ENCODE data around the gene CRIP2.

The CRIP2 gene

DNA sequence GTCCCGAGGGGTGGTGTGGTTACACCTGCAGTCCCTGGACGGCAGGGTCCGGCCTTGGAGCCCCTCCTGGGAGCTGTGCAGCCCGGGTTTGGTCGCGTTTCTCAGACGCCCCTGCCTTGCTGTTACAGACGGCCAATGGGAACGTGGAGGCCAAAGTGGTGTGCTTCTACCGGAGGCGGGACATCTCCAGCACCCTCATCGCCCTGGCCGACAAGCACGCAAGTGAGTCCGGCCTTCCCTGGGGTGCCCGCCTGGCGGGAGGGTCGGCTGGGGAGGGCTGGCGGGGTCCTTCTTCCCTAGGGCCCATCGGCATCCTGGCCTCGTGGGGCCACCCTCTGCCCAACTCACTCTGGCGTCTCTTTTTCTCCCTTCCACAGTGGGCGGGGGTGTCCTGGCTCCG is 29.3 kb upstream of the CRIP2 start:
- no peak for DNase-seq

GRCh38 chr14:105445901-105446845 is 28.4 kb upstream of the CRIP2 start:
- no peak for DNase-seq

DNA sequence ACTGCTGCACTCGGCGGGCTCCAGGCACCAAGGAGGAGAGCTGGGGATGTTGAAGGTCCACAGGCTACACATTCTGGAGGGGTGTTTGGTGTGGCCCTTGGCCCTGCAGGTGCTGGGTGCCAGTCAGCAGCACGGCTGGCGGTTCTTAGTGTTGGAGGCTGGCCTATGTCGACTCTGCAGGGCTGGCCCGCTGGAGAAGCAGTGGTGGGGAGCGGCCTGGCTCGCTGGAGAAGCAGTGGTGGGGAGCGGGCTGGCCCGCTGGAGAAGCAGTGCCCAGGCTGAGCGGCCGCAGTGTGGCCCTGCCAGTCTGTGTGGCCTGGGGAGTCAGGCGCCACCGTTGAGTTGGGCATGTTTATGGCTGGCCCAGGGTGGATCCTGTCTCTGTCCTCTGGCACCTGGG is 27.6 kb upstream of the CRIP2 start:
- no peak for DNase-seq

DNA sequence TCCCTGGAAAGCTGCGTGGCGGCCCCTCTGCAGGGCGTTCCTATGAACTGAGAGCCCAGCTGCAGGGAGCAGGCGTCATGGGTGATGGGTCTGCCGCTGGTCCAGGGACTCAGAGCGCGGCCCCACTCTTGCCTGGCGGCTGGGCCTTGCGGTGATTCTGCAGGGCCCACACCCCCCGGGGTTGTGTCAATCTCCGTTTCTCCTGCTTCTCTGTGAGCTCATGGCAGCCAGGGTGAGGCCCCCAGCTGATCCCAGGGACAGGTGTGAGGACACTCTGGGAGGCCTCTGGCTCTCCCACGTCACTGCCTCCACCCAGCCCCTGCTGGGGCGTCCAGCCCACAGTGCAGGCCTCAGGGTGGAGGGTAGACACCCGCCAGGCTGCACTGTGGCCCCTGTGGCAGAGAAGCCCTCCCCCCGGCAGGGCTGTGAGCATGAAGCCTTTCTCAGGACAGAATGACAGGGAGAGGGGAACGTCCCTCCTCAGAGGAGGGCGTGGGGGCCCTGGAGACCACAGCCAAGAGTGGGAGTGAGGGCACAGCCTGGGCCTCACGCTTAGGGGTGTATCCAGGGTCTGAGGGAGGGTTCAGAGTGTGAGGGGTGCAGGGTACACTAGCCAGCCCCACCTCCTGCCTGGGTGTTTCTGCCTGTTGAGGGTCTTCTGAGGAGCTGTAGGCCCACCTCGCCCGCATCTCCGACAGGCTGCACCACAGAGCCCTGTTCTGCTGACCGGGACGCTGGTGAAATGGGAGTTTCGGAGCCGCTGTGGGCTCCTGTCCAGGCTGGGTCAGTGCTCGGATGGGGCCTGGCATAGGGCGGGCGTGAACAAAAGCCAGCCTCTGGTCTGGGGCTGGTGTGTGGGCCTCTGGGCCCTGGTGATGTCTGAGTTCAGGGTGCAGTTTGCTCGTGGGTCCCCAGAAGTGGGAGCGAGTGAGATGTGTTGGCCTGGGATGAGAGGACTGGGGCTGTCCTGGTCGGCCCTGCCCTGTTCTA is 26.7 kb upstream of the CRIP2 start:
- DNase-seq, result no peak

GRCh38 chr14:105448706-105449111 is 25.9 kb upstream of the CRIP2 start:
- DNase-seq, result peak; percentile 61

- no peak for DNase-seq
These were observed 25.1 kb upstream of the CRIP2 start for GRCh38 chr14:105449276-105450122.

GRCh38 chr14:105450123-105450505 is 24.5 kb upstream of the CRIP2 start:
- DNase-seq, result no peak

DNA sequence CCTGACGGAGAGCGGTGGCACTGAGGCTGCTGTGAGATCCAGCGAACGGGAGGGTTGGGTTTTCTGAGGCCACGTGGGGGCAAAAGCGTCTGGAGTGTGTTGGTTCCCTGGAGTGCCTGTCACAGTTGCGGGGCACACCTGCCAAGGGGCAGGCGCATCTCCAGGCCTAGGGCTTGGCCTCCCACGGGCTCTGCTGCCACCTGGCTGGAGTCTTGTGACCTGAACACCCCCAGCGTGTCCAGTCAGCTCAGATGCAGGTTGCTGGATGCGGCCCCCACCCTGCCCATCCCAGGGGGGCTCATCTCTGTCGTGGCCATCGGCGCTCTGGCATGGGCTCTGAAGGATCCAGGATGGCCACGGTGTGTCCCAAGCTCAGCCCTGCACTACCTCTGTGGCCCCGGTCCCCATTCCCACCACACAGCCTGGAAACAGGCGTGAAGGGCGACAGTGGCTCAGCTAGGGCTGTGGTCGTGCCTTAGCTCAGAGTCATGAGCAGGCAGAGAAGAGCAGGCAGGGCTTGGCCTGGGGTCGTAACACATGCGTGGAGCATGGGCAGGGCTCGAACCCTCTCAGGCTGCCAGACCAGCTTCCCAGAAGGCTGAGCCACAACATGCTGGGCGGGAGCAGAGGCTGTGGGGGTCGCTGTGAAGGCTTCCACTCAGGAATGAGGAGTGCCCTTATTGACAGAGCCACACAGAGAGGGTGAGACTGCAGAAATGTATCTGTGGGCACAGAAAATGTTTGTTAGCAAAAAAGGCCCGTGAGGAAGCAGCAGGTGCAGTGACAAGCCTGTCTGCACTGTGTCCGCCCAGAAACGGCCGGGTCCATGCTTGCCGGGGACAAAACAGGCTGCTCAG is 23.5 kb upstream of the CRIP2 start:
- DNase-seq, result no peak

GRCh38 chr14:105452963-105453362 is 21.7 kb upstream of the CRIP2 start:
- no peak for DNase-seq

DNA sequence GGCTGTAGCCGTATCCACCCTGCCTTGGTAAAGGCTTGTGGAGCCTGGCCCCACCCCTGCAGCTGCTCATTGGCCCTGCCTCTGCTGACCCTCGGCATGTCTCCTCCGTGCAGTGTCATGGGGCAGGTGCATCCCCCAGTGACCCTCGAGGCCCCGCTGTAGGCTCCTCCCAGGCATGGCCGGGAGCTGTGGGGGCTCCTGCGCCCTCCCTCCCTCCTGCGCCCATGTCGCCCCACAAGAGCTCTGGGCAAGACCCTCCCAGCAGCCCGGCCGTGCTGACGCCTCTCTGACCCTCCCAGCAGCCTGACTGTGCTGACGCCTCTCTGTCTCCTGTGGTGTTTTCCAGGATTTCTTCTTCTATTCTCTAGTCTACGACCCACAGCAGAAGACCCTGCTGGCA is 20.8 kb upstream of the CRIP2 start:
- DNase-seq, result no peak

DNA sequence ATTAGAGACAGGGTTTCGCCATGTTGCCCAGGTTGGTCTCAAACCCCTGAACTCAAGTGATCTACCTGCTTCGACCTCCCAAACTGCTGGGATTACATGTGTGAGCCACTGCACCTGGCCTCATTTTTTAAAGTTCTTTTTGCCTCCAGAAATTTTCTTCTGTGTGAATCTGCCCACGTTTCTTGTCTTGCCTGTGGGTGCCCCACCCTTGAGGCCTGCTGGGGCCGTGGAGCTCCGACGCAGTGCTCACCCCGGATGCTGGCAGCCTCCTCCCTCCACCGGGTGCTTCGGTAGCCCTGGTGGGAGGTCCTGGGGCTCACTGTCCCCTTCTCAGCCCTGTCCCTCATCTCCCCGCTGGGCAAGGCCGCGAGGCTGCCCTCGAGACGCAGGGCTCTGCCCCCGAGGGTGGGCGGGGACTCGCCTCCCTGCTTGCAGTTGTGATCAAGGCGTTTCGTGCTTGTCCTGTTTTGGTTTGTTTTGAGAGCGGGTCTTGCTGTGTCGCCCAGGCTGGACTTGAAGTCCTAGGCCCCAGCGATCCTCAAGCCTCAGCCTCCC is 19.5 kb upstream of the CRIP2 start:
- DNase-seq, result no peak

DNA sequence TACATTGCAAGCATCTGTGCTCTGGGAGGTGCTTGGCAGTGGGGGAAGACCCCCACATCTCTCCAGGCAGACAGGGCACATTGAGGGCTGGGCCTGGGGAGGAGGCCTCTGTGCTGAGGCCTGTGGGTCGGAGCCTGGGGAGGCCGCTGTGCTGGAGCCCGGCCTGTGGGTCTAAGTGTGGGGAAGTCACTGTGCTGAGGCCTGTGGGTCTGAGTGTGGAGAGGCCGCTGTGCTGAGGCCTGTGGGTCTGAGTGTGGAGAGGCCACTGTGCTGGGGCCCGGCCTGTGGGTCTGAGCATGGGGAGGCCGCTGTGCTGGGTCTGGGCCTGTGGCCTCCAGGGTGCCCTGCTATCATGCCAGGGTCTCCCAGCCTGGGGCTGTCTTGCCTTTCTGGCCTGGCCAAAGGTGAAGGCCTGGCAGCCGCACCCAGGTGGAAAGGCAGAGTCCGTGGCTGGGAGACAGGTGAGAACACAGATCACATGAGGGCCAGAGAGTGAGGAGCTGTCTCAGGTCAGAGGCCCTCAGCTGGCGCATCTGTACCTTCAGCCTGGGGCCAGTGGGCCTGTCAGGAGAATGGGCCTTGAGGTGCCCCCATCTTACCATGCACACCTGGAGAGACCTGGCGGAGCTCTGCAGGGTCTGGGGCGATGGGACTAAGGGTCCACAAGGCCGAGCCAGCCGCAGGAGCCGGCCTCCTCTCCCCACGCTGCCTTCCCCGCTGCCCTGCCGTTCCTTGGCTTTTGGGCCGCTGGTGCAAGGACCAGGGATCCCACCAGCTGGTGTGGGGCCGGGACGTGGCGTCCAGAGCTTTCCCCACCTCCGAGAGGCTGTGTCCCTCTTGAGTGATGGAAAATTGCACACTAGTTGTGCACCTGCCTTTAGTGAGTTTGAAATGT is 18.6 kb upstream of the CRIP2 start:
- DNase-seq, result no peak

- DNase-seq, result no peak
These were observed 17.6 kb upstream of the CRIP2 start for GRCh38 chr14:105456736-105457617.

GRCh38 chr14:105458010-105458409 is 16.6 kb upstream of the CRIP2 start:
- DNase-seq, result no peak

DNA sequence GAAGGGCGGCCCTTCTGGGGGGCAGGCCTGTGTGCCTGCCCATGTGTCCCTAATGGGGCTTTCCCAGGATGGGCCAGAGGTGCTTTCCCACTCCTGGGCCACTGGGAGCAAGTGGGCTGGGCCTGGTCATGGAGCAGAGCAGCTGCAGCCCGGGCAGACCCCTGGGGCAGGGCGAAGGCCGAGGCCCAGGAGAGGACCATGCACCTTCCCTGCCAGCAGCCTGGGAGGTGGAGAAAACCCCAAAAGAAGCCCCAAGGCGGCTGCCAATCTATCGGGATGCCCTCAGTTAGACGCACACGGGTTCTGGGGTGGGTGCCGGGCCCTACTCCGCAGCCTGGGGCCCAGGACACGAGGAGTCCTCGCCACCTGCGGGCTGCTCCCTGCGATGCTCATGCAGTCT is 16.1 kb upstream of the CRIP2 start:
- DNase-seq, result no peak

DNA sequence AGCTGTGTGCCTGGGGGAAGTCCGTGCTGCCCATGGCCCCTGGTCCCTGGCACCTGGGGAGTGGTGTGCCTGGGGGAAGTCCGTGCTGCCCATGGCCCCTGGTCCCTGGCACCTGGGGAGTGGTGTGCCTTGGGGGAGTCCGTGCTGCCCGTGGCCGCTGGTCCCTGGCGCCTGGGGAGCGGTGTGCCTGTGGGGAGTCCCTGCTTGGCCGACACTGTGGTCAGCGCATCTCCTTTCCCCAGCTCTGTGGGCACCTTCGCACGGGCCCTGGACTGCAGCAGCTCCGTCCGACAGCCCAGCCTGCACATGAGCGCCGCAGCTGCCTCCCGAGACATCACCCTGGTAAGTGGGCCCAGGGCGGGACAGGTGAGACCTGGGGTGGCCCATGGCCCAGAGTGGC is 14.5 kb upstream of the CRIP2 start:
- no peak for DNase-seq

DNA sequence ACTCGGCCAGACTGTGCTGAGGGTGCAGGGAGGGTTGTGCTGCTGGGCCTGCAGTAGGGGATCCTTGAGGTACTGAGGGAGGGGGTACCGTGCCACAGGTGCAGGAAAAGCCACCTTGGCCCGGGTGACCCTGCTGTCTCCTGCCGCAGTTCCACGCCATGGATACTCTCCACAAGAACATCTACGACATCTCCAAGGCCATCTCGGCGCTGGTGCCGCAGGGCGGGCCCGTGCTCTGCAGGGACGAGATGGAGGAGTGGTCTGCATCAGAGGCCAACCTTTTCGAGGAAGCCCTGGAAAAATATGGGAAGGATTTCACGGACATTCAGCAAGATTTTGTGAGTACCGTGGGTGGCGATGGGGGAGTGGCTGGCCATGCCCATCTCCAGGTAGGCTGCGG is 14.0 kb upstream of the CRIP2 start:
- DNase-seq, result no peak

GRCh38 chr14:105461903-105462302 is 12.7 kb upstream of the CRIP2 start:
- no peak for DNase-seq

DNA sequence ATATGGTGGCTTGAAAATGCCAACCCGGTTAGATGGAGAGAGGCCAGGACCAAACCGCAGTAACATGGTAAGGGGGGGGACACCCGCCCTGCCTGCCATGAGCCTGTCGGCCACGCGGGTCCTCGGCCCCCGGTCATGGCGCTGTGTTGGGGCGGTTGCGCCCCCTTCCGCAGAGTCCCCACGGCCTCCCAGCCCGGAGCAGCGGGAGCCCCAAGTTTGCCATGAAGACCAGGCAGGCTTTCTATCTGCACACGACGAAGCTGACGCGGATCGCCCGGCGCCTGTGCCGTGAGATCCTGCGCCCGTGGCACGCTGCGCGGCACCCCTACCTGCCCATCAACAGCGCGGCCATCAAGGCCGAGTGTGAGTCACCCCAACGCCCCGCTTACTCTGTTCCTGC is 10.1 kb upstream of the CRIP2 start:
- DNase-seq, result no peak
